Caco-2 (cell line): Measurements from ENCODE around the gene SLPI. TPM values are rescaled to one million over a fixed set of nuclear protein-coding genes. Genes with fewer than 3 reads are reported as not detected.
A peak's percentile ranks its signal among the peaks of the same experiment; 100 is the strongest.

Experiments used
- Bru-seq: library from RNA; stranded (reverse); fragments of 400-500 nt; gene quantifications from one replicate; lab custom pipeline; 2021; lab: Mats Ljungman, UMichigan
- BruChase-seq, 2 experiments: library from RNA; stranded (reverse); fragments of 400-500 nt; gene quantifications; one replicate each; lab custom pipeline; 2021; lab: Mats Ljungman, UMichigan
- BruUV-seq: library from RNA; stranded (reverse); fragments of 400-500 nt; replicated peaks from 2 replicates; lab custom pipeline; 2021; lab: Mats Ljungman, UMichigan
- CTCF ChIA-PET: fragments of 300-600 bp; sonication (Branson Sonifier 250); formaldehyde crosslinking; loops from one replicate; lab custom pipeline; 2022; ENCODE audit warnings: antibody characterized with exemption; lab: Charles Lee
- POLR2A ChIA-PET: fragments of 300-600 bp; sonication (Branson Sonifier 250); formaldehyde crosslinking; loops from one replicate; lab custom pipeline; 2022; ENCODE audit warnings: antibody characterized with exemption; lab: Charles Lee
- DNase-seq, 2 experiments: peaks; one replicate each; pipeline versions ENCODE4 v3.0.0 to v3.0.0-alpha.2; 2020 to 2022
- H3K27me3 ChIP-seq: replicated peaks from 2 replicates; pipeline ENCODE4 v1.6.0; 2011; ENCODE audit warnings: low read length; ENCODE audit not compliant: control insufficient read depth, insufficient read depth
- H3K36me3 ChIP-seq: 2 replicates; pipeline ENCODE4 v1.5.1; 2011; ENCODE audit warnings: low read length; ENCODE audit not compliant: control insufficient read depth, insufficient read depth
- H3K4me1 ChIP-seq: fragments of 250-450 bp; sonication (Bioruptor Pico); 2 replicates; pipeline ENCODE4 v1.5.1; 2020; ENCODE audit warnings: mild to moderate bottlenecking
- H3K4me3 ChIP-seq: 2 replicates; pipeline ENCODE4 v1.5.1; 2011; ENCODE audit warnings: low read depth, mild to moderate bottlenecking, control low read depth, low read length
- H3K9me3 ChIP-seq: fragments of 250-450 bp; sonication (Bioruptor Pico); 2 replicates; pipeline ENCODE4 v1.5.1; 2020; ENCODE audit warnings: mild to moderate bottlenecking, moderate library complexity
- H3K27ac Mint-ChIP-seq: one replicate; pipeline ENCODE4 v1.8.0; 2022; ENCODE audit warnings: mixed read lengths; ENCODE audit not compliant: unreplicated experiment
- H3K27me3 Mint-ChIP-seq: one replicate; pipeline ENCODE4 v1.8.0; 2022; ENCODE audit warnings: mixed read lengths; ENCODE audit not compliant: insufficient read depth, unreplicated experiment
- H3K36me3 Mint-ChIP-seq: one replicate; pipeline ENCODE4 v1.8.0; 2022; ENCODE audit warnings: mild to moderate bottlenecking, mixed read lengths; ENCODE audit not compliant: insufficient read depth, unreplicated experiment
- H3K4me1 Mint-ChIP-seq: one replicate; pipeline ENCODE4 v1.8.0; 2022; ENCODE audit warnings: low read depth, mixed read lengths; ENCODE audit not compliant: unreplicated experiment
- H3K4me3 Mint-ChIP-seq: one replicate; pipeline ENCODE4 v1.8.0; 2022; ENCODE audit warnings: mild to moderate bottlenecking, moderate library complexity, mixed read lengths; ENCODE audit not compliant: unreplicated experiment
- H3K9me3 Mint-ChIP-seq: one replicate; pipeline ENCODE4 v1.8.0; 2022; ENCODE audit warnings: mixed read lengths; ENCODE audit not compliant: unreplicated experiment
- intact Hi-C: fragments of 100-400 bp; cut with micrococcal nuclease; formaldehyde crosslinking; loops from one replicate; pipeline ENCODE4 v1.10.0; 2022; ENCODE audit not compliant: unreplicated experiment
- long read RNA-seq: library from polyadenylated mRNA; stranded (forward); transcript quantifications from one replicate; pipeline ENCODE4 v2.0.0, GENCODE V29; 2022
- total RNA-seq: library from RNA; stranded (reverse); gene quantifications from 2 replicates; pipeline ENCODE4 v1.2.3, GENCODE V29; 2022
- TF ChIP-seq, protein P1 (sequence below), 2 experiments: fragments of 200-600 bp in 1 of 2; IDR thresholded peaks; 1 replicate in 1 of 2; 2 replicates in 1 of 2; pipeline versions ENCODE4 v1.5.1 to v1.8.0; 2011 to 2022; ENCODE audit warnings: antibody characterized with exemption in 1 of 2, control low read depth in 1 of 2, inconsistent platforms in 1 of 2, low read depth in 1 of 2, low read length in 1 of 2, mild to moderate bottlenecking in 1 of 2, moderate library complexity in 1 of 2; ENCODE audit not compliant: insufficient read depth in 1 of 2, severe bottlenecking in 1 of 2, unreplicated experiment in 1 of 2

The SLPI gene, protein sequence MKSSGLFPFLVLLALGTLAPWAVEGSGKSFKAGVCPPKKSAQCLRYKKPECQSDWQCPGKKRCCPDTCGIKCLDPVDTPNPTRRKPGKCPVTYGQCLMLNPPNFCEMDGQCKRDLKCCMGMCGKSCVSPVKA
- total RNA-seq (3.0 TPM in 2 replicates), Bru-seq, nascent RNA (percentile 27 among the genes with signal in this experiment), BruChase-seq, experiment 1, labeled RNA remaining after a 2-hour chase (percentile 28 among the genes with signal in this experiment), BruChase-seq, experiment 2, labeled RNA remaining after a 6-hour chase (percentile 43 among the genes with signal in this experiment)
- long read RNA-seq: 0 reads

- peaks cover 6% of the 10 kb centered on the region for H3K4me1 Mint-ChIP-seq
- POLR2A ChIA-PET: interaction anchor here (0.6 kb wide), 1 partner anchor 10 kb away, joined by 3 read pairs; no protein-coding TSS in a partner anchor
- BruUV-seq: no TSS peak
- H3K9me3 Mint-ChIP-seq: no peaks in the 10 kb centered on the region
- H3K27me3 Mint-ChIP-seq: peaks cover 11% of the 10 kb centered on the region
- no peak within 1 kb of the TSS for H3K4me3 Mint-ChIP-seq
- H3K9me3 ChIP-seq: no peaks in the 10 kb centered on the region
- intact Hi-C loops: no loop called here
- no peak within 1 kb of the TSS for H3K4me3 ChIP-seq
- H3K27me3 ChIP-seq: no peaks in the 10 kb centered on the region
- no peaks in the 10 kb centered on the region for H3K36me3 ChIP-seq
- no peaks in the 10 kb centered on the region for H3K36me3 Mint-ChIP-seq
- TF ChIP-seq, protein P1, sequence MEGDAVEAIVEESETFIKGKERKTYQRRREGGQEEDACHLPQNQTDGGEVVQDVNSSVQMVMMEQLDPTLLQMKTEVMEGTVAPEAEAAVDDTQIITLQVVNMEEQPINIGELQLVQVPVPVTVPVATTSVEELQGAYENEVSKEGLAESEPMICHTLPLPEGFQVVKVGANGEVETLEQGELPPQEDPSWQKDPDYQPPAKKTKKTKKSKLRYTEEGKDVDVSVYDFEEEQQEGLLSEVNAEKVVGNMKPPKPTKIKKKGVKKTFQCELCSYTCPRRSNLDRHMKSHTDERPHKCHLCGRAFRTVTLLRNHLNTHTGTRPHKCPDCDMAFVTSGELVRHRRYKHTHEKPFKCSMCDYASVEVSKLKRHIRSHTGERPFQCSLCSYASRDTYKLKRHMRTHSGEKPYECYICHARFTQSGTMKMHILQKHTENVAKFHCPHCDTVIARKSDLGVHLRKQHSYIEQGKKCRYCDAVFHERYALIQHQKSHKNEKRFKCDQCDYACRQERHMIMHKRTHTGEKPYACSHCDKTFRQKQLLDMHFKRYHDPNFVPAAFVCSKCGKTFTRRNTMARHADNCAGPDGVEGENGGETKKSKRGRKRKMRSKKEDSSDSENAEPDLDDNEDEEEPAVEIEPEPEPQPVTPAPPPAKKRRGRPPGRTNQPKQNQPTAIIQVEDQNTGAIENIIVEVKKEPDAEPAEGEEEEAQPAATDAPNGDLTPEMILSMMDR (IDR thresholded peaks at IDR 0.05; ENCODE audit: insufficient read depth in 1 of 2, low read depth in 1 of 2, low read length in 1 of 2, severe bottlenecking in 1 of 2, unreplicated experiment in 1 of 2): no peak
- H3K4me1 ChIP-seq: peaks cover 6% of the 10 kb centered on the region
- DNase-seq: peak; percentile 66 to 69
- no peak within 1 kb of the TSS for H3K27ac Mint-ChIP-seq
- CTCF ChIA-PET: interaction anchor here (1.0 to 2.1 kb wide), 4 partner anchors 27 to 211 kb away, joined by 3 to 10 read pairs (median 6); no protein-coding TSS in a partner anchor
Measured at GRCh38 chr20:45254383-45255262, at the start of gene SLPI. Gene SLPI (minus strand): TSS chr20:45254564. CDS start chr20:45254543, 21 bp downstream.

DNA sequence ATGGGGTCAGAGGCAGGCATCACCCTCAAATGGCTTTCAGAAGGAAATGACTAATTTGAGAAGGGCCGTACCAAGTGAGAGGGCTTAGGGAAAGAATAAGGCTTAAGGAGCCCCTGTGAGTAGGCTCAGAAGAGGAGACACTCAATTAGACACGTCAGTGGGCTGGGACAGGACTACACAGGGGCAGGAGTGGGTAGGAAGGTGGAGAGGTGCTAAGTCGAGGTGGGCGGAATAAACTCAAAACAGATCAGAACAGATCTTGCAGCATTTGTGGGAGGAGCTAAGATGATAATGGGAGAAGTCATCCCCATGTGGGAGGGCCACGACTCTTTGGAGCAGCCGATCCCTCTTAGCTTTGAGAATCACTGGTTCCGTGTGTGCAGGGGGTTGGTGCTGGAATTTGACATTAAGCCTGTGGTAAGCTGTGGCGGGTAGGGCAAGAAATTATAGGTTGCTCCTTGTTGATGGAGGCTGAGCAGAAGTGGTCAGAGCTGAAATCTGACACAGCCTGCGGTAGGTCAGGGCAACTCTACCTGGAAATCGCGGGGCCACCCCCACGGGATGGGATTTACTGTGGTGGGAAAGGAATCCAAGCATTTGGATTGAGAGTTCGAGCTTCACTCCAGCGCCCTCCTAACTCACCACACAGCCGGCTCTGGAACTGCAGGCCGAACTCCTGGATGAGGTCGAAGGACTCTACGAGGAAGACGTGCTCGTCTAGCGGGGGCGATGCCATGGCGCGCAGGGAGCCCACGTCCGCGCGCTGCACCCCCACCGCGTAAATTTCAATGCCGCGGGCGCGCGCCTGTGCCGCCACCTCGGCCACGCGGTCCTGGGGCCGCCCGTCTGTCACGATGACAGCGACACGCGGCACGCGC lies 49.5 kb upstream of the SLPI start:
- Mint-ChIP-seq H3K36me3 (no peaks in the 10 kb centered on the region), H3K4me1 (no peaks in the 10 kb centered on the region), H3K27ac (no peak overlapping the region), H3K4me3 (no peak overlapping the region), H3K9me3 (no peaks in the 10 kb centered on the region), H3K27me3 (peaks cover 5% of the 10 kb centered on the region)
- CTCF ChIA-PET: interaction anchor here (0.6 to 5.8 kb wide), 6 partner anchors 8 to 785 kb away, joined by 3 to 59 read pairs (median 4); no protein-coding TSS in a partner anchor
- POLR2A ChIA-PET: no interaction called here
- TF ChIP-seq, protein P1 (IDR thresholded peaks at IDR 0.05; ENCODE audit: insufficient read depth in 1 of 2, low read depth in 1 of 2, low read length in 1 of 2, severe bottlenecking in 1 of 2, unreplicated experiment in 1 of 2): no peak
- H3K36me3 ChIP-seq: no peaks in the 10 kb centered on the region
- BruUV-seq: no TSS peak
- DNase-seq: no peak
- H3K27me3 ChIP-seq: no peaks in the 10 kb centered on the region
- H3K4me3 ChIP-seq: no peak overlapping the region
- no peaks in the 10 kb centered on the region for H3K4me1 ChIP-seq
- no peaks in the 10 kb centered on the region for H3K9me3 ChIP-seq
- intact Hi-C loops: no loop called here
